GM18499 (cell line): ENCODE data around the gene EFNA5.
"Not testable (repeated sequence)": the region's sequence is repeated elsewhere in the genome, so short reads cannot be mapped to it uniquely, and the experiment has no call there.

Experiments
- ATAC-seq: cut with Tn5 transposase; IDR thresholded peaks from one replicate; pipeline ENCODE4 v1.9.1; 2021; ENCODE audit warnings: moderate number of reproducible peaks; ENCODE audit not compliant: insufficient read depth, unreplicated experiment

EFNA5 gene

GRCh38 chr5:107502676-107503060 lies 168.1 kb downstream of the EFNA5 start:
- ATAC-seq: no peak

- ATAC-seq: no peak
Observed at GRCh38 chr5:107501965-107502675, 168.6 kb downstream of the EFNA5 start.

- no peak for ATAC-seq
Observed at GRCh38 chr5:107500840-107501239, 169.9 kb downstream of the EFNA5 start.

GRCh38 chr5:107500347-107500746 lies 170.4 kb downstream of the EFNA5 start:
- ATAC-seq: no peak

GRCh38 chr5:107499776-107500175 lies 171.0 kb downstream of the EFNA5 start:
- ATAC-seq: no peak

GRCh38 chr5:107499237-107499636 lies 171.5 kb downstream of the EFNA5 start:
- ATAC-seq: no peak

- no peak for ATAC-seq
Observed at GRCh38 chr5:107496466-107496865, 174.3 kb downstream of the EFNA5 start.

- ATAC-seq: not testable (repeated sequence)
Observed at GRCh38 chr5:107494129-107494528, 176.6 kb downstream of the EFNA5 start.

- ATAC-seq: no peak
Observed at GRCh38 chr5:107487056-107487542, 183.6 kb downstream of the EFNA5 start.

GRCh38 chr5:107486489-107486888 lies 184.2 kb downstream of the EFNA5 start:
- peak; percentile 88 for ATAC-seq

- peak; percentile 54 for ATAC-seq
Observed at GRCh38 chr5:107485184-107485583, 185.6 kb downstream of the EFNA5 start.

- ATAC-seq: no peak
Observed at GRCh38 chr5:107484281-107484680, 186.5 kb downstream of the EFNA5 start.

GRCh38 chr5:107483231-107484024 lies 187.3 kb downstream of the EFNA5 start:
- ATAC-seq: no peak

- ATAC-seq: no peak
Observed at GRCh38 chr5:107478068-107478641, 192.6 kb downstream of the EFNA5 start.

- ATAC-seq: no peak
Observed at GRCh38 chr5:107477492-107477891, 193.2 kb downstream of the EFNA5 start.

- peak; percentile 95 for ATAC-seq
Observed at GRCh38 chr5:107476783-107477182, 194.0 kb downstream of the EFNA5 start.

- peak; percentile 29 for ATAC-seq
Observed at GRCh38 chr5:107474716-107475489, 195.8 kb downstream of the EFNA5 start.

- ATAC-seq: no peak
Observed at GRCh38 chr5:107474361-107474715, 196.4 kb downstream of the EFNA5 start.

GRCh38 chr5:107472620-107473064 lies 198.1 kb downstream of the EFNA5 start:
- no peak for ATAC-seq

GRCh38 chr5:107470295-107470582 lies 200.5 kb downstream of the EFNA5 start:
- ATAC-seq: no peak
